ENCODE measurements around the gene DLX1. TPM values are rescaled to one million over a fixed set of nuclear protein-coding genes. Genes with fewer than 3 reads are reported as not detected.

DLX1 gene
- total RNA-seq, 1 experiment from 2014 or later = 2.0 TPM

DNA sequence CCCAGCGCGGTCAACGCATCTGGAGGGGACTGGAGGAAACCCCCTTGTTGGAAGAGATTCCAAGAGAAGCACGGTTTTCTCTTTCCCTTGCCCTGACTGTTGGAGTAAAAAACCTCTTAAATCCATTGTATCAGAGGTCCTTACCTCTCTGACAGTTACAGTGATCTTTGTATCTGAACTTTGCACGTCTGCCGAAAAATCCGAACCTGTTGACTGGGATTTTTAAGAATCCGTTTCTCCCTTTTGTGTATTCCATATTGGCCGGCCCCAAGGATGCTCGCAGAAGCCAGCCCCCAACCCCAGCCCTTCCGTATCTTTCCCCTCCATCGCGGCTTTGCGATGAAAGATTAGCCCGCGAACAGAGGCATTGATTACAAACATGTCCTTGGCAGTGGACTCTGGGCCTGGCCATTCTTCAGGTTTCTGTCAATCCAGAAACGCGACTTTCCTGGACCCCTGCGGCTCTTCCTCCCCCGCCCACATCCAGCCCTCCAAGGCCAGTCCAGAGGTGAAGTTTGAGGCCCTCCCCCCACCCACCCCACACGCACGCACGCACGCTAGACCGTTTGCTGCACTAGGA lies 4.6 kb upstream of the DLX1 start:
- ATAC-seq = no peak
- no peaks in the 10 kb centered on the region for H3K27me3 ChIP-seq (ENCODE audit: insufficient read depth, low read length)
- CTCF ChIA-PET = no interaction called here

DNA sequence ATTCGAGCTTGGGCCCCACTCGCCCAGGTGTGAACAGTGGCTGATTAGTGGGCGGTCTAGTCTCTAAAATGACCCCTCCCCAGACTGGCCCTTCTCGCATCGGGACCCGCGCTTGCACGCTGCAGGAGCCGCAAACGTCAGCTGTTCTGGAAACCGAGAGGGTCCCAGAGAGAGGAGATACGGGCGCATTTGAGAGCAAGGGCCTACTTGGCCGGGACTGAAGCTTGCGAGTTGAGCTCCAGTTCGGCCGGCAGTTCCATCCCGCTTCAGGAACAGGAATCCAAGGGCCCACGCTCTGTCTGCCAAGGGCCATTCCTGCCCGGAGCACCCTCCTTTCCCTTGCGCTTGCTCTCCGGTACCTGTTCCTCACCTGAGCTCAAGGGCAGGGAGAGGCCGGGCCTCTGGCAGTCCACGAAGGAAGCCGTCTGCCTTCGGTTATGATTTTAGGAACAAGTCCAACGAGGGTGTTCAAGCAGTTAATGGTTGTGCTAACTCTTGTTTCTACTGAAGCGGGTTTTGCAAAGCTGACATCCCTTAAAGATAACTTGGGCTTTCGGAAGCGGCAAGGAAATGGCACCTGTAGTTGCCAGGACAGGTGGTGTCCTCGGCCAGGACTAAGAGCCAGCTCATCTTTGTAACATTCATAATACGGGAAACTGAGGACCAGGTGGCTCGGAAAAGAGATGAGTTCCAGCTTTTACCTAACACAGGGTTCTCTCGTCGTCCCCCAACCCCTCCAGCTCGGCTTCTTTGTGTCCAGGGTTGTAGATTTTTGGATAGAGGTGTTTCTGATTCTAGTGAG lies 3.9 kb upstream of the DLX1 start:
- H3K9me3 ChIP-seq (ENCODE audit: control insufficient read depth in 1 of 2, insufficient read depth in 1 of 2, low read depth in 1 of 2, low read length in 2 of 2) = no peaks in the 10 kb centered on the region
- H3K4me2 ChIP-seq (ENCODE audit: low read length) = no peak overlapping the region
- no peaks in the 10 kb centered on the region for H4K20me1 ChIP-seq (ENCODE audit: insufficient read depth)
- H3K9me2 ChIP-seq (ENCODE audit: insufficient read depth) = no peaks in the 10 kb centered on the region
- BruUV-seq (replicated peaks) = no TSS peak
- H3K4me3 ChIP-seq (replicated peaks in 1 of 2; ENCODE audit: low read depth in 1 of 2, low read length in 2 of 2) = no peak overlapping the region
- no peaks in the 10 kb centered on the region for H3K79me2 ChIP-seq (ENCODE audit: insufficient read depth, low read length)
- H3K27me3 ChIP-seq (ENCODE audit: insufficient read depth, low read length) = no peaks in the 10 kb centered on the region
- POLR2A ChIA-PET = interaction anchor here (1.2 kb wide), 1 partner anchor 22 kb away, joined by 3 read pairs; no protein-coding TSS in a partner anchor
- H3K4me1 ChIP-seq (ENCODE audit: control insufficient read depth in 1 of 2, insufficient read depth in 2 of 2, low read length in 2 of 2) = peaks cover 0 to 17% of the 10 kb centered on the region in 2 experiments; a peak in 1 of 4 replicates
- no peak for DNase-seq (ENCODE audit: low read depth, low spot score)
- no peak overlapping the region for H3K9ac ChIP-seq (ENCODE audit: low read length)
- CTCF ChIA-PET = no interaction called here
- no peak for ATAC-seq
- TF ChIP-seq, protein P1, sequence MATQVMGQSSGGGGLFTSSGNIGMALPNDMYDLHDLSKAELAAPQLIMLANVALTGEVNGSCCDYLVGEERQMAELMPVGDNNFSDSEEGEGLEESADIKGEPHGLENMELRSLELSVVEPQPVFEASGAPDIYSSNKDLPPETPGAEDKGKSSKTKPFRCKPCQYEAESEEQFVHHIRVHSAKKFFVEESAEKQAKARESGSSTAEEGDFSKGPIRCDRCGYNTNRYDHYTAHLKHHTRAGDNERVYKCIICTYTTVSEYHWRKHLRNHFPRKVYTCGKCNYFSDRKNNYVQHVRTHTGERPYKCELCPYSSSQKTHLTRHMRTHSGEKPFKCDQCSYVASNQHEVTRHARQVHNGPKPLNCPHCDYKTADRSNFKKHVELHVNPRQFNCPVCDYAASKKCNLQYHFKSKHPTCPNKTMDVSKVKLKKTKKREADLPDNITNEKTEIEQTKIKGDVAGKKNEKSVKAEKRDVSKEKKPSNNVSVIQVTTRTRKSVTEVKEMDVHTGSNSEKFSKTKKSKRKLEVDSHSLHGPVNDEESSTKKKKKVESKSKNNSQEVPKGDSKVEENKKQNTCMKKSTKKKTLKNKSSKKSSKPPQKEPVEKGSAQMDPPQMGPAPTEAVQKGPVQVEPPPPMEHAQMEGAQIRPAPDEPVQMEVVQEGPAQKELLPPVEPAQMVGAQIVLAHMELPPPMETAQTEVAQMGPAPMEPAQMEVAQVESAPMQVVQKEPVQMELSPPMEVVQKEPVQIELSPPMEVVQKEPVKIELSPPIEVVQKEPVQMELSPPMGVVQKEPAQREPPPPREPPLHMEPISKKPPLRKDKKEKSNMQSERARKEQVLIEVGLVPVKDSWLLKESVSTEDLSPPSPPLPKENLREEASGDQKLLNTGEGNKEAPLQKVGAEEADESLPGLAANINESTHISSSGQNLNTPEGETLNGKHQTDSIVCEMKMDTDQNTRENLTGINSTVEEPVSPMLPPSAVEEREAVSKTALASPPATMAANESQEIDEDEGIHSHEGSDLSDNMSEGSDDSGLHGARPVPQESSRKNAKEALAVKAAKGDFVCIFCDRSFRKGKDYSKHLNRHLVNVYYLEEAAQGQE (IDR thresholded peaks at IDR 0.05; ENCODE audit: low read depth) = no peak
- TF ChIP-seq ELF1 (IDR thresholded peaks at IDR 0.05; ENCODE audit: borderline replicate concordance, low read depth) (no peak), CBX3 (IDR thresholded peaks at IDR 0.05; ENCODE audit: low read depth) (no peak), CEBPB (IDR thresholded peaks at IDR 0.05; ENCODE audit: low read depth) (no peak), POLR2AphosphoS5 (IDR thresholded peaks at IDR 0.05; ENCODE audit: low read depth, low read length) (no peak), EGR1 (IDR thresholded peaks at IDR 0.05; ENCODE audit: low read depth) (no peak)
- RAD21 ChIA-PET (ENCODE audit: low non-redundant PET in 1 of 2, low total read pairs in 2 of 2, uncharacterized antibody in 2 of 2, unreplicated experiment in 2 of 2) = no interaction called here
- no peak overlapping the region for H2AFZ ChIP-seq (ENCODE audit: low read depth, low read length, poor library complexity, severe bottlenecking)
- H3K27ac ChIP-seq (ENCODE audit: low read depth, low read length) = no peak overlapping the region
- intact Hi-C loops (cut with micrococcal nuclease) = no loop called here
- H3K36me3 ChIP-seq (ENCODE audit: control insufficient read depth in 1 of 2, insufficient read depth in 2 of 2, low read length in 2 of 2) = no peaks in the 10 kb centered on the region

More for the DNA sequence above, 4.6 kb upstream of the DLX1 start:
- DNase-seq (ENCODE audit: low read depth, low spot score) = no peak
- H3K27ac ChIP-seq (ENCODE audit: low read depth, low read length) = no peak overlapping the region
- TF ChIP-seq ELF1 (IDR thresholded peaks at IDR 0.05; ENCODE audit: borderline replicate concordance, low read depth) (no peak), EGR1 (IDR thresholded peaks at IDR 0.05; ENCODE audit: low read depth) (no peak), SP1 (IDR thresholded peaks at IDR 0.05; ENCODE audit: low read depth) (no peak), ZNF274 (IDR thresholded peaks at IDR 0.05; ENCODE audit: low read depth, low read length) (no peak), POLR2AphosphoS5 (IDR thresholded peaks at IDR 0.05; ENCODE audit: low read depth, low read length) (no peak)
- TF ChIP-seq, protein P2, sequence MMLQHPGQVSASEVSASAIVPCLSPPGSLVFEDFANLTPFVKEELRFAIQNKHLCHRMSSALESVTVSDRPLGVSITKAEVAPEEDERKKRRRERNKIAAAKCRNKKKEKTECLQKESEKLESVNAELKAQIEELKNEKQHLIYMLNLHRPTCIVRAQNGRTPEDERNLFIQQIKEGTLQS (IDR thresholded peaks at IDR 0.05) = no peak
- peaks cover 0 to 16% of the 10 kb centered on the region in 2 experiments; a peak in 1 of 4 replicates for H3K4me1 ChIP-seq (ENCODE audit: control insufficient read depth in 1 of 2, insufficient read depth in 2 of 2, low read length in 2 of 2)
- H3K36me3 ChIP-seq (ENCODE audit: control insufficient read depth in 1 of 2, insufficient read depth in 2 of 2, low read length in 2 of 2) = no peaks in the 10 kb centered on the region
- no TSS peak for BruUV-seq (replicated peaks)
- H3K4me2 ChIP-seq (ENCODE audit: low read length) = no peak overlapping the region
- no peak overlapping the region for H2AFZ ChIP-seq (ENCODE audit: low read depth, low read length, poor library complexity, severe bottlenecking)
- no peaks in the 10 kb centered on the region for H3K79me2 ChIP-seq (ENCODE audit: insufficient read depth, low read length)
- no peaks in the 10 kb centered on the region for H3K9me2 ChIP-seq (ENCODE audit: insufficient read depth)
- no peaks in the 10 kb centered on the region for H4K20me1 ChIP-seq (ENCODE audit: insufficient read depth)
- no peak overlapping the region for H3K4me3 ChIP-seq (replicated peaks in 1 of 2; ENCODE audit: low read depth in 1 of 2, low read length in 2 of 2)
- intact Hi-C loops (cut with micrococcal nuclease) = no loop called here
- no peaks in the 10 kb centered on the region for H3K9me3 ChIP-seq (ENCODE audit: control insufficient read depth in 1 of 2, insufficient read depth in 1 of 2, low read depth in 1 of 2, low read length in 2 of 2)
- RAD21 ChIA-PET (ENCODE audit: low non-redundant PET in 1 of 2, low total read pairs in 2 of 2, uncharacterized antibody in 2 of 2, unreplicated experiment in 2 of 2) = no interaction called here
- POLR2A ChIA-PET = no interaction called here
- no peak overlapping the region for H3K9ac ChIP-seq (ENCODE audit: low read length)
